Dedifferentiated amniotic fluid mesenchymal stem cell (primary cell): ENCODE data around the gene WWOX.

Experiments
- DNase-seq: peaks from one replicate; pipeline ENCODE4 v3.0.0-alpha.2; 2016; ENCODE audit errors: extremely low spot score

The WWOX gene

DNA sequence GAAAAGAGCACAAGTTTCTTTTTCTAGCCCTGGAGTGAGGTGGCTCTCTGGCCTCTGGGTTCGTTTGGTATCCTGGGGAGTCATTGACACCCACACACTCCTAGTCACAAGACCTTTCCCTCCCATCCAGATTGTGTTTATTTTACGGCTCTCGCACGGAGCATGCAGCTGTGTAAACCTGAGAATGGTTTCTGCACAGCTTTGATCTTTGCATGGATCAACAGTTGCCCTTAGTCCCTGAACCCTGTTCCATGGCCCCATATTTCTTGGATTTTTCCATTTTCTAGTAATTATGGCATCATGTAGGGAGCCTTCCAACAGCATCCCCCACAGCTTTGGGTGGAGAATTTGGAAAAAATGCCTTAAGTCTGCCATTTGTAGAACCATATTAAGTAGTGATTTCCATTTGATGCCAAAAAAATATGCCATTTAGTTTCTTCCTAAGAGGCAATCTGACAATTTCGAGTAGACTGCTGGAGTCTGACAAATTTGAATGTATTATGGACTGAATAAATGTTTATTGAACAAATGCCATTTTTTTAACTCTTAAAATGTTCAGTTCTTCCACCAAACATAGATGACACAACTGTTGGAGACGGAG is 197.7 kb downstream of the WWOX start:
- DNase-seq, result no peak

DNA sequence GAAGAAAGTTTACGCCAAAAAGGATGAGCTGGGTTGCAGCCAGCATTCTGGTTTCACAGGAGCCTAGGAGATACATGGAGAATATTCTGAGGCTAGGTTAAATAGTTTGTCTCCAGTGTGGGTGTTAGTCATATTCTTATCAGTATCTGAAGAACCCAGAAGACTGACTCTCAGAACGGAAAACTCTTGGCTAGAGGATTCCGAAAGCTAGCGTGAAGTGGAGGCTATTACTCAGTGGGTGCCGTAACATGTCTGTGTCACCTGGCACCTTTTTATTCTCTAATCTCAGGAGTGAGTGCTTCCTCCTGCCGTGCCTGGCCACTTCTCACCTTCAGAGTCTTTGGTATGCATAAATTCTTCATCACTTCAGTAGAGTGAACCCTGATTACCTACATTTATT is 199.5 kb downstream of the WWOX start:
- DNase-seq, result no peak

DNA sequence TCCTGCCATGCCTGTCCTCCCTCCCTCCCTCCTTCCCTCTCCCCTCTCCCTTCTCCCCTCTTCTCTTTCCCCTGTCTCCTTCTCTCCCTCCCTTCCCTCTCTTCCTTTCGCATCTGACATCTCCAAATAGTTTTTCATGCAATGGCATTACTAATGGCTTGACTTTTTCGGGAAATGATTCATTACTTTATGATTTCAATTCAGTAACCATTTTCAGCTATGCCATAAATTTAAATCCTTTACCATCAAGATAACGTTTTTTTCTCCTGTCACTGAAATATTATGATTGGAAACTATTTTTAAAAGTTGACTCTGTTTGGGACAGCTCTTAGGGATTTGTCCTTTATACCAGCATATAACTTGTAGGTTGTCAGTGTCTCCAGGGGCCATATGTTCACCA is 201.0 kb downstream of the WWOX start:
- DNase-seq, result no peak

DNA sequence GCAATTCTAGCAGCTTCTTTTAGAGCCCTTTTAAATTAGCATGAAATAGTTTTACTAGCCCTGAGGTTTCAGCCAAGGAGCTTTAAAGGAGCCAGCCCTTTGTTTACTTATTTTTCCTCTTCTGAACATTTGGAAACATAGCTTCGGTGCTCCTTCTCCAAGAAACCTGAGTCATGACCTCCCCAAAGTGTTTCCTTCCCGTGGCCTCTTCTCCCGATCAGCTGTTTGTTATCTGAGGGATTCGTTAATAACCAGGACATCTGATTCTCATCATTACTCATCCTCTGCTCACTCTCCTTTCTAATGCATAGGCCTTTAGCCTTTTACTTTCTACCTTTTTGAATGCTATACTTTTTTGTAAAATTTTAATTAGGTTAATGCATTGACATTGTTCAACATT is 204.5 kb downstream of the WWOX start:
- no peak for DNase-seq

DNA sequence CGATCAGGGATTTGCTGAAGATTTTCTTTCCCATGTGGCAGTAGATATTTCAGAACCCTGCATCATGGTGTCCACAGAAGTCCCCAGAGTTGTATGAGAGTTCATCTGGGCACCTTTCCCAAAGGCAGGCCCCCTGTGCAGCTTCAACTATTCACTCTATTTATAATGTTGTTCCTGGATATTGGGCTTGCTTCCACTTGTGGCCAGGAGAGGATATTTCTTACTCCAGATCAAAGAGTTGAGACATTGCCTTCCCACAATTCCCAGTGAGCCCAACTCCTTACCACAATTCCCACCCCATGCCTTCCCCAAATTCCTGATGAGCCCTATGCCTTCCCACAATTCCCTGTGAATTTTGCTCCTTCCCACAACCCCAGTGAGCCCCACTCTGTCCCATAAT is 206.9 kb downstream of the WWOX start:
- no peak for DNase-seq

DNA sequence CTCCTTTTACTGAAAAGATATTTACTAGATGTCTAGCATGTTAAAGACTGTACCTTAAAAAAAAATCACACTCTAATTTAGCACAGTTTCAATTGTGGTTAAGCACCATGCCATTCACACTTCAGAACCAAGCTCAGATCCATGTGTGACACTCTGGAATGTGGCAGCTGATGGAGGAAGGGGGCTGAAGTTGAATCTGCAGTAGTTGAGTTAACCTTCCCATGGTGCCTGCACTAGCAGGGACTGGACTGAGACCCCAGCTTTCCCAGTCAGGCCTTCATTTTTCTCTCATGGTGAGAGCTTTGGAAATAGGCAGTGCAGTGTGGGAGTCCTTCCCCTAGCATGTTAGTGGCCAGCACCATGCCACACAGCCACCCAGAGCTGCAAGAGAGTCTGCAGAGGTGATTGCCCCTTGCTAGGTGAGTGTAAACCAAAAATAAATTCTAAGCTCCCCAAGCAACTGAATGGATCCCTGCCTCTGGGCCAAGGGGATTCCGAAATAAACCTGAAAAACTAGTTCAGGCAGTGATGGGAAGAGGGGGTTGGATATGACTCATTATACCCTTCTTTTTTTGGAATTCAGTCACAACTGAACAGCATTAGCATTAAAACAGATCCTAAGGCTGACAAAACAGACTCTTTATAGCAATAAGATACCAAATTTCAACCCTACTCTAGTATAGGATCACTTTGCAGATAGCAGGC is 208.5 kb downstream of the WWOX start:
- DNase-seq, result no peak

DNA sequence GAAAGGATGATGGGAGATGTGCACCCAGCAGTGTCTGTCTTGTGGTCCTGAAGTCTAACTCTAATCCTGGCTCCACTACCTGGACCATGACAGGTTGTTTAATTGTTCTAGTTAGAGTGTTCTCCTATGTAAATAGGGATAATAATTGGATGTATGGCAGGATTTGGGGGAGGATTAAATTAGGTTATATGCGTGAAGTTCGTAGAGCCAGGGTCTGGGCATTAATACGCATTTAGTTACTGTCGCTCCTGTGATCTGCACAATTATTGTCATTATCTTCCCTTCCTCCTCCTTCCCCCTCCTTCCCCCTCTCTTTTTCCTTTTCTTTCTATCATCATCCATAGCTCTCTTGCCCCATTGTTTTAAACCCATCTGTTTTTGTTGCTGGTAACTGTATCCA is 210.3 kb downstream of the WWOX start:
- DNase-seq, result no peak

DNA sequence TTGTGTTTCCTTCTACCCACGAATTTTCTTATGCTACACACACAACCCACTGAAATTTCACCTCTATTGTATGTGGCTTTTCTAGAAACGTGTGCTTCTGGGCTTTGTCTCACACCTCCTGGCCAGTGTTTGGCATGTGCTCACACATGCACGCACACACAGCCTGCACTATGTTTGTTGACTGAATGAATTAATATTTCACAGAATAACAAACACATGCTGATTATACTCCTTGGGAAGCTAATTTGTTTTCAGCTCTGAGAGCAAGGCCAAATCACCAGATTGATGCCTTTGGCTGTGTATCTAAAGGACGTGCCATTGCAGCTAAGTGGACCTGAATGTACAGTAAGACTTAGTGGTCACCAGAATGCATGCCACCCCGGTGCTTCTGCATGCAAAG is 210.7 kb downstream of the WWOX start:
- DNase-seq, result no peak

DNA sequence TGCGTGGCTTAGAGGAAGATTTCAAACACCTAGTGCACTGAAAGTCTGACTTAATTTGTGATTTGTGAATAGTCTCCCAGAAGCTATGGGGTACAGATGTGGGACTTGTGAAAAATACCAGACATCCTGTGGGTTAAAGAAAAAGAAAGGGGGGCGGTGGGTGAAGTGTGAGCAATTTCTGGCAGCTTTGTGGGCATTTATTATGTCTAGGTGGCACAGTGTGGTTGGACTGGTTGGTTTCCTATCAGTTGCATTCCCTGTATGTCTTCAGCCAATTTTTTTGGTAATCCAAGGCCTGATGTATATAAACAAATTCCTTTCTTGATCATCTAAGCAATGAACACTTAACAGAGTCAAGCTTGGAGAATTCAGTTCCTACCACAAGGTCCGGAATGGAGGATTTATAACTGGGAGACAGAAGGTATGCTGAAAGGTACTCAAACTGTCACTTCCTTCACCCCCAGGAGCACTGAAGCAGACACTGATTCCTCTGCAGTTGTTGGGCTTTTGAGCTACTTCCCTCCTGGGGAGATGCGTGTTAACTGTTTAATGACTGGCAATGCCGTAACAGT is 211.6 kb downstream of the WWOX start:
- no peak for DNase-seq

DNA sequence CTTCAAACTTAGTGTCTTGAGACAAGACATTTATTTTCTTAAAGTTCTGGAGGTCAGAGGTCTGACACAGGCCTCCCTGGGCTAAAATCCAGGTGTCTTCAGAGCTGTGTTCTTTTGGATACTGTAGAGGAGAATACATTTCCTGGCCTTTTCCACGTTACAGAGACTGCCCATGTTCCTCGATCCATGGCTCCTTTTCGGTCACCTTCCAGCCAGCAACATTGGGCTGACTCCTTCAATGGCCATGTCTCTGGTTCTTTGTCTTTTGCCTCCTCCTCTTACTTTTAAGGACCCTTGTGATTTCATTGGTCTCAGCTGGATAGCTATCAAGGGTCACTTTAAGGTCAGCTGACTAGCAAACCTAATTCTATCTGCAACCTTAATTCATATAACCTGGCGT is 212.4 kb downstream of the WWOX start:
- DNase-seq, result no peak

DNA sequence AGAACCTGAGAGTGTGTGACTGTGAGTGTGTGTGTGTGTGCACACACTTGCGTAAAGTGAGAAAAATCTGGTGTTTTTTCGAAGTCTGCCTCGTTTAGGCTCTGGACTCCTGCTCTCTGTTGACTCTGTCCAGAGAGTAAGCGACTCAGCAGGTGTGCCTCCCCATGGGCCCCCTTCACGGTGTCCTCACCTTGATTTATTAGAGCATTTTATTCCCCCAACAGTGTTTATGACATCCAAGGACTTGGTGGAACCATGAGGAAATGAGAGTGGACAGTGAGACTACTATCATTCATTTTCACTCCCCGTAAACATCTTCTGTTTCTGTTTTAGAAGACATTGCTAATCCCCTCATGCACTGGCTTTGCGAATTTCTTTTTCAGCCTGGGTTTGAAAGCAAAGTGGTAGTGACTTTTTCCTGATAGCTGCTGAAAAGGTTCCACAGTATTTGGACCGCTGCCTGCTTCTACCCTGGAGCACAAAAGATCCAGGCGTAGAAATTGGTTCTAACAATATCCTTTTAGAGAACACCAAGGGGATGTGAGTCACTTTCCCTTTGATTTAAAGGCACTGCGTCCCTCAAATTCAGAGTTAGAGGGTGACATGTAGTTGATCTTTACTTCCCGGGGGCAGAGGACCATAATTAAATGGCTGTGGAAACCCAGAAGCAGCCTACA is 218.2 kb downstream of the WWOX start:
- no peak for DNase-seq

DNA sequence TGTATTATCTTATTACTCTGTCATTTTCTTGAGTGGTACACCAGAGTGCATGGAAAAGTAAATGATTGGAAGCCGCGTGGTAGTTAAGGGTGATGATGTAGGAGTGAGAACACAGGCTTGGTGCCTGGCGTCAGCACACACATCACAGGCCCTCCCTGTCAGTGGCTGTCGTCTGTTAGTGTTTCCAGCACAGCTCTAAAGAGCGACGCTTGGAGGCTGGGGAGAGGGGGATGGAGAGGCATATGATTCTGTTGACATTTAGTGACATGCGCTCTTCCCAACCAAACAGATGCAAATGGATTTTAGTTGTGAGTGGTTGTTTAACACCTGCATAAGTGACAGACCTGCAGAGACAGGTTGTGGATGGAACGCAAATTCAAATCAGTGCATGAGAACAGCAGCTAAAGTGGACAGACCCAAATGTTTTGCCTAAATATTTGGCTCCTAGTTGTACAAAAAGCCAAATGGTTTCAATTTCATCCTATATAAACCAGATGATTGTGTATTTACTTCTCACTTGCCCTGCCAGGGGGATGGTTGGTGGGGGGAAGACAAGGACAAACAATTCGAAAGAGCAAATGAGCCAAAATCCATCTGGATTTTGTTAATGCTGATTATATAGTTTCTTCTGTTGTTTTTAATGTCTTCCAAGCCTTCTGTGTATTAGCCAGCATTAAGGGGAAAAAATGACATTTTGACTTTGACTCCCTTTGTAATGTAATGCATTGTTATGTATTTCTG is 222.3 kb downstream of the WWOX start:
- DNase-seq, result no peak

DNA sequence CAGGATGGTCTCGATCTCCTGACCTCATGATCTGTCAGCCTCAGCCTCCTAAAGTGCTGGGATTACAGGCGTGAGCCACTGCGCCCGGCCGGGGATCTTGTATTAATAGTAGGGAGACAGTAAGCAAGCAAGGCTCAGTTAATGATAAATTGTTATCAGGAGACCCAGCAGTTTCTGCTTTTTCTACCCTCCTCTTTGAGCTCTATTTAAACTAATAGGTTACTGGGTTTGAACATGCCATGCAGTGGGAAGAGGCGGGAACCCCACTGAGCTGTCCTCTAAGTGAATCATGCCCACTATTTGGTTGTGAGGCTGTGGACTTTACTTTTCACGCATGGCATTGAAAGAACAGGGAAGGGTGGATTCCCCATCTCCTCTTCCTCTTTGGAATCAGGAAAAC is 223.9 kb downstream of the WWOX start:
- DNase-seq, result no peak

DNA sequence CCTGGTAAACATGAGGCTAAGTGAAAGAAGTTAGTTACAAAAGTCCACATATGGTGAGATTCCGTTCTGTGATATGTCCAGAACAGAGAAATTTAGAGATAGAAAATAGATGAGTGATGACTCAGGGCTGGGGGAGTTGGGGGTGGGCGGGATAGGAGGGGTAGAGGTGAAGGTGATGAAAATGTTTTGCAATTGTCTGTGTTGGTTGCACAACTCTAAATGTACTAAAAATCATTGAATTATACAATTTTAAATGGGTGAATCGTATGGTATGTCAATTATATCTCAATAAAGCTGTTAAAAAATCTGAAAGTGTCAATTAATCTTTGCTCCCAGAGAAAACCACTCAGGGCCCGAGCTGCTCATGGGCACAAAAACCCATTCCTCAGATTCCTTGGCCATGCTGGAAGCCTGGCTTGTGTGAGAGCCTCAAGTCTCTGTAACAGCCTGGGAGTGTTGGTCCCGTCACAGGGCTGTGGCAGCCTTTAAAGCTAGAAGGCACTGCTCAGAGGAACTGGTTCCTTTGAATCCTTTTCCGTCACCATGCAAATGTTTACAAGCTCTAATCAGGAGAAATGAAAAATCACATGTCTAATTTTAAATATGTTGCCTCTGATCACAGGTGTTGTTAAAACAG is 225.3 kb downstream of the WWOX start:
- DNase-seq, result no peak

DNA sequence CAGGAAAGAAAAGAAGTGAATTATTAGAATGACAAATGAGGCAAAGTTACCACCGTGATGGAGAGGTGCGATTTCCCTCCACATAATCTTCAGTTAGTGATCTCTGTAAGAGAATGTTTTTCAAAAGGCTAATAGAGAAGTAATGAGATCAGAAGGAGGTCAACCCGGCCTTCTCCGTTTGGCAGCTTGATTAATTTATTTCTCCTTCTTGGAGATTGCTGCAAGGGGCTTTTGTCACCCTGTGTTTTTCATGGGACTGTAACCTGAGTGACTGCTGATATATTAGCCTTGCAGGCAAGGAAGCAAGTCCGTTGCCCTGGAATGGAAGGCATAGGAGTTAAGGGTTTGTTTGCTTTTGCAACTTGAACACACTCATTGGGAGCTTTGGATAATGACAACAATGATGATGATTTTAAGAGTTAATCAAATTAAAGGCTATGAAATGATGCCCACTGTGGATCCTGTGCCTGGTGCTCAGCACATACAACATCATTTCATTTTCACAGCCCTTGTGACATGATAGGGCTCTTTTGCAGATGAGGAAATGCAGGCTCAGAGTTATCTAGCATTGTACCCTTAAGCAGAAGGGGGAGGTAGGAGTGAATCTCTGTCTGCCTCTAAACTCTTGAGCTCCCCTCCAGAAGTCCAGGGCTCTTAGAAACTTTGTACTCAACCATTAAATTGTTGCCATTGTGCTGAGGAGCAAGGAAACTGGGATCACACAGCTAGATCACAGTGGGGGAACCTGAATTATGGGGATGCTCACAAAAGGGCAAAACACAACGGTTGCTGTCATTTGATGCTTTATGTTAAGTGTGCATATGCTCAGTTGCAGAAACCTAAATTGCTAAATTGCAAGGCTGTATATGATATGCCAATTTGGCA is 226.3 kb downstream of the WWOX start:
- DNase-seq, result no peak

DNA sequence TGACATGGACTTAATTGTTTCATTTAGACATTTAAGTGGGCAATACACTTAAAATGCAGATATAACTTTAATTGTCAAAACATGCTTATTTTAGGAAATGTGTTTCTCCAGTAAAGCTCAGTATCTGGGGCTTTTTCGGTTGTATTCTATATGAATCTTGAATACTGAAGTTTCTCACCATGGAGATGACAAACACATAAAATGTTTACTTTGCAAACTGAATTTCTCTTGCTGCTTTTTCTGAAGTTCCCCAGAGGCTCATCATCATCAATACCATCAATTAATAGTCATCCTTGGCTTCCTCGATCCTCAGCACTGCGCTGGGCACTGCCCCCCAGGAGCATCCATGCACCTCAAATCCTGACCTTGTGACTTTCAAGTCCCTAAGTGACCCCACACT is 227.3 kb downstream of the WWOX start:
- no peak for DNase-seq

DNA sequence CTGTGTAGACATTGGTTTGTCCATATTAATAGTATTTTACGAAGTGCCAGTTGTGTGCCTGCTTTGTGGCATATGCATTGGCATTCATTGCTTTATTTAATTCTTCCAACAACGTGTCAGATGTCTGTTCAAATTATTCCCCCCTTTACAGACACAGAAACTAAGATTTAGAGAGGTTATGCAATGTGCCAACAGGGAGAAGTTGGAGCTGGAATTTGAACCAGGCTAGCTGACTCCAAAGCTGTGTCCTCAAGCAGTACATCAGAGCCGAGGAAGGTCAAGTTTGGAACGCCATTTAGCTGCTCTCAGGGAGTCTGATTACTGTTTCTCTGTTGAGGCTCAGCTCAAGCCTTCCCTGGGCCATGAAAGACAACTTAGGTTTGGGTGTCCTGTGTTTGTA is 232.3 kb downstream of the WWOX start:
- no peak for DNase-seq

DNA sequence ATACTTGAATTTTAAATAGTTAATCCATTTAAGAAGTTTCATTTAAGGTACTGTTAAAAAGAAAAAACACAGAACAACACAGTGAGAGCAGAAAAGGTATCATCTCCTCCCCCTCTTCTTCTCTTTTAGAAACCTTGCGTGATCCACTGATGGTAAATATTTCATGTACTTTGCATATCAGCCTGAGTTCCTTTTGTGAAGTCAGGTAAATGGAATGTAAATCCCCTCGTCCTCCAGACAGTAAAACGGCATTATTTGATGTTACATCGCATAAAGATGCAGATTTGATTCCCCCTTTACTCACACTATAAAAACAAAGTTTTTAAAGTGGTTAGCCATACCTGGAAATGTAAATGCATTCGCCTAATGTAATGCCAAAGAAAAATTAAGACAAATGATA is 234.4 kb downstream of the WWOX start:
- DNase-seq, result no peak

DNA sequence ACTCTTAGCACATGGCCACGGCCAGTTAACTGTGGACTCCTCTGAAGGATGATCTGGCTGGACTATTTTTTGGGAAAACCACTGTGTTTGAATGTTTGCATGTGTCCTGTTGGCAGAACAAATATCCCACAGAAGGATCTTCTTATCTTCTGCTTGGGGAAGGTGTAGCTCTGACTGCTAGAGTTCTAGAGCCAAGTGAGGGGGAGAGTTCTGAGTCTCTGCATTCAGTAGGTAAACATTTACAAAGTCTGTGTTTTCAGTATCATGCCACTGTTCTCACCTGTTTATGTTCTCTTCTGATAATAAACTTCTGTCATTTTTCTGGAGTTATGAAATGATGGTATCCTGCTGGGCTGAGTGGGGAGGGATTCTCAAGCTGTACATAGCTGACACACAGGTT is 241.1 kb downstream of the WWOX start:
- no peak for DNase-seq

DNA sequence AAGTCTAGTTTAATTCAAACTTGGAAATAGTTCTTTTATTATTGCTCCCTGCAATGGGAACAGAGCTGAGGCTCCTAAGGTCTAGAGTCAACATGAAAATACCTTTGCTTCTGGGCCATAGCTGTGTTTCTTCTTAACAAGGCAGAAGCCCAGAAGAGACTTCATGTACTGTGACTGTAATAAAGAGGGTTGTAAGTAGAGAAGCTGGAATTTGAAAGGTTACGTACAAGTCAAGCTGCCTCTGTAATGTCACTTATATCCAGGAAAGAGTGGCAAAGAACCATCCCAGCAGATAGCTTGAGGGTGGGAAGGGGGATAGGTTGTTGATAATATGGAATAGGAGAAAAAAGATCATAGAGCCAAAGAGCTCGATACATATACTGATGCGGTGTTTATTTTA is 248.6 kb downstream of the WWOX start:
- no peak for DNase-seq

DNA sequence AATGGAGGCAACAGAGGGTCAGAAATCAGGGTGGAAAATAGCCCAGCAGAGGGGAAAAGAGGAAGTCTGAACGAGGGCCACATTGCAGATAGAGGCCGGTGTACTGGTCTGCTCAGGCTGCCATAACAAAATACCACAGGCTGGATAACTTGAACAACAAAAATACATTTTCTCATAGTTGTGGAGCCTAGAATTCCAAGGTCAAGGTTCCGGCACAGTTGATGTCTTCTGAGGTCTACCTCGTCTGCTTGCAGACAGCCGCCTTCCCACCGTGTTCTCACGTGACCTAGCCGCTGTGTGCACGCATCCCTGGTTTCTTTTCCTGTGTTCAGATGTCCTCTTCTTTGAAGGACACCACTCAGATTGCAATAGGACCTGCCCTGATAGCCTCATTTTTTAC is 249.4 kb downstream of the WWOX start:
- no peak for DNase-seq
